Right renal pelvis (tissue), 4 donors: ENCODE measurements around the gene FBXW7. TPM values are rescaled to one million over a fixed set of nuclear protein-coding genes. Genes with fewer than 3 reads are reported as not detected.

Source experiments
- DNase-seq, 4 donors: peaks; one replicate each; pipeline ENCODE4 v3.0.0-alpha.2; 2013; ENCODE audit warnings: low read depth in 4 of 4, low spot score in 3 of 4, missing footprints in 1 of 4
- polyA plus RNA-seq, 4 donors: library from polyadenylated mRNA; unstranded; fragments of 120-200 nt; gene quantifications; one replicate each; pipeline ENCODE4 v1.2.1, GENCODE V29; 2013; ENCODE audit not compliant: insufficient read length in 4 of 4

The FBXW7 gene
- polyA plus RNA-seq, 4 donors = 22.7 to 33.9 (median 32.4) TPM

DNA sequence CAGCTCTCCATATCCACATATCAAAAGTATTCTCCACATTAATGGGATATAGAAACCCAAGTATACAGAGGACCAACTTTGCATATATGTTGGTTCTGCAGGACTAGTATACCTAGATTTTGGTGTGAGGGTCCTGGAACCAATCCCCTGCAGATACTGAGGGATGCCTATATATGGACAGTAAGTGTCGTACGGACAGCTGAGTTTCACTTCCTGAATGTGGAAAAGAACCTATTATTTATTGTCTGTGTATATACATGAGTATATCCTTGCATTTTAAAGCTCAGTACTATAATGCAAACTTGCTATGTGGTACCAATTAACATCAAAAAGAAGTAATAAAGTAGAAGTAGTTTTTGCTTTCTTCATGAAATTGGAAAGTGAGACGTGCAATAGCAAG is 101.9 kb downstream of the FBXW7 start:
- DNase-seq = no peak

DNA sequence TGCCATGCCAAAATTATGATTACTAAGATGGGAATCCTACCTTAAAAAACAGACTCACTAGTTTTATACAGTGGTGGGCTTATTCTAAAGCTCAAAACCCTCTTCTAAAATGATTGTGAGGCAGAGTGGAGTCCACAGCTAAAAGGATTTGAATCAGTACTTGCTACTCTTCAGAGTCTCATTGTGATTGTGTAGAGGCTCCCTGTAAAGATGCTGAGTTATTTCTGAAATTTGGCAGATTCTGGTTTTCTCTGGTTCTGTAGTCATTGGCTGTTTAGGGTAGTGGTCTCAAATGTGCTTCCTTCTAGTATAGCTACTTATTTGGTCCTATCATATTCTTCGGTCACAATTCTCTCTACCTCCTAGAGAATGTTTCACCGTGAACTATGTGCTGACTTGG is 104.1 kb downstream of the FBXW7 start:
- no peak for DNase-seq

DNA sequence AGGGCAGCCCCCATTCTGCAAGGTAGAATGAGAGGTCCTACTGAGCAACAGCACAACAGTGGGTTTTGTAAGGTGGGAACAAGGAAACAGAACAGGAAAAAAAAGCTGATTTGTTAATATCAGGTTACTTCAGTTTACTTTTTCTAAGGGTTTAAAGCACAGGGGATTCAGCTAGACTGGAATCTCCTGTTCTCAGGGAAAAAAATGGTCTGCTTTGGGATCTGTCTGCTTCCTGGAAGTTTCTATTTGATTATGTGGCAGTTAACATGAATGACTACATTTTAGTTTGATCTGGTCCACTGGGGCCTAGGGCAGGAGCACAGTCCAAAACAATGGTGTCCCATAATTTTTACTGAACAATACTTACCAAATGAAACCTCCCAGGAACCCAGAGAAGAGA is 104.6 kb downstream of the FBXW7 start:
- no peak for DNase-seq

DNA sequence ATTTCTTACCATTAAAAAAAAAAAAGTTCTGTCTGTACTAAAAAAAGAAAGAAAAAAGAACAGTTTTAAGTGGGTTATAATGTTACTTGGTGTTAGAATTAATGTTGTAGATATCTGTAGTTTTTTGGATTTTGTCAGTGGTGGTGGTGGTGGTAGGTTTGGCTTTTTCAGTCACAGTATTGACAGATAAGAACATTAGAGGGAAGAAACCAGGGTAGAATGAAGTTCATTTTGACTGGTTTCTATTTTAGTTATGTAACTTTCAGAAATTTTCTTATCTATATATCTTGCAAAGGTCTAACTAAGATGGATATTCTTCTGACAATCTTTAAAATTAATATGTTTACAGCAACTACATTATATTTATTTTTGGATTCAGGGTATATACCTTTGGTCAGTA is 105.4 kb downstream of the FBXW7 start:
- DNase-seq = no peak

DNA sequence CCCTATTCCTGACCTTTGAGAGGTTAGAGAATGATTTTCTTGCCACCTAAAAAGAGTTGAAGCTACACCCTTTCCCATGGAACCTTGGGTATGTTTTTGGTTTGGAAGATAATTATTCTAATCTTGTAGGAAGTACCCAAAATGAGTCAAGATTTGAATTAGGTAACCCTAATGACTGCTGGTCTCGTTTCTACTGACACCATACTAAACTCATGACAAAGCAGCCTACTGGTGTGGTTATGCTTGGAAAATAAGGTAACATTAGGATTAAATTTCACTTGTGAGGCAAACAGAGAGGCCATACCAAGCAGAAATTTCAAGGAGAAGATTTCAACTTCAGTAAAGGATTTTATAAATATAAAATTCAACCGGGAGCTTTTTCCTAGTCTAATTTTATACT is 107.9 kb downstream of the FBXW7 start:
- DNase-seq = no peak

DNA sequence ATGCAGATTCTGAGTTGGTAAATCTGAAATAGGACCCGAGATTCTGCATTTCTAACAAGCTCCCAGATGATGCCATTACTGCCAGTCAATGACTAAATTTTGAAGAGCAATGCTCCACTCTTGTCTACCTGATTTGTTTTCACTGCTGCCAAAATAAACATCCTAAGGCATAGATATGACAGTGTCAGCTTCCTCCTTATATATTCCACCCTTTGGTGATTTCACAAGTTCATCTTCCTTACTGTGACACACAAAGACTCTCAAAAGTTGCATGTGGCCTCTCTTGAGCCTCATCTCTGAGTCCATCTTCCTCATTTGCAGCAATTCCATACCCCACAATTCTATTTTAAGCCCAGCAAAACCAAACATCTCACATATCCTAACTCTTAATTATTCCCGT is 110.9 kb downstream of the FBXW7 start:
- no peak for DNase-seq

DNA sequence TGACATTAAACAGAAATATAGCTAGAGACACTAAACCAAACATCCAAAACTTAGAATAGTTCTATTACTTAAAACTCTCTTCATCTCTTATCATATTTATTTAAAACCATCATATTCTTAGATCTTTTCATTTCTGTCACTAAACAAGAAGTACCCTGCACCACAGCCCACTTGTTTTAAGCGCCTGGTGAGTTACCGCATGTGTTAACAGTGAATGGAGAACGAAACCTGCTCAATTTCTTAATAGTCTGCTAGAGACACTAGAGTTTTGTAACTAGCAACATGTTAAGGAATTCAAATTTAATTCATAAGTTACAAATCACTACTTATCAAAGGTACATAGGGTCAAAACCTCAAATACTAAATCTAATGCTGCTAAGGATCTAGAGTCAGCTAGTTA is 111.5 kb downstream of the FBXW7 start:
- DNase-seq = no peak

DNA sequence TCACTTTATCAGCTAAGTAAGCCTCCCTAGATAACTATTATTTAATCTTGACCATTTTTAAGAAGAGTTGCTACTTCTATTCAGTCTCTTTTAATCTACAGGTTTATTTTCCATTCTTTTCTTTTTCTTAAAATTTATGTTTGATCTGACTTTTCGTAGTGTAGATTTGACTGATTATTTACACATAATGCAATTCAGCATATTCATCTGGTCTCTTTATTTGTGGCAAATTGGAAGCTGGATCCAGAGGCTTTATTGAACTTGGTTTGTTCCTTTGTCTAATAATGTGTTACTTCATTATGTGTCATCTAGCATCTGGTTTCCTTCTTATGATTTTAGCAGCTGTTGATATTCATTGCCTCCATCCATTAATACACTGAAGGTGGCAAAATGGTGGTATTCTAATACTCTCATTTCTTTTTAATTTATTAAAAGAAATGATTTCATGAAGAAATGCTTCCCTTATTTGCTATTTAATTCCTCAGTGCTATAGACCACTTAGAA is 113.0 kb downstream of the FBXW7 start:
- no peak for DNase-seq

DNA sequence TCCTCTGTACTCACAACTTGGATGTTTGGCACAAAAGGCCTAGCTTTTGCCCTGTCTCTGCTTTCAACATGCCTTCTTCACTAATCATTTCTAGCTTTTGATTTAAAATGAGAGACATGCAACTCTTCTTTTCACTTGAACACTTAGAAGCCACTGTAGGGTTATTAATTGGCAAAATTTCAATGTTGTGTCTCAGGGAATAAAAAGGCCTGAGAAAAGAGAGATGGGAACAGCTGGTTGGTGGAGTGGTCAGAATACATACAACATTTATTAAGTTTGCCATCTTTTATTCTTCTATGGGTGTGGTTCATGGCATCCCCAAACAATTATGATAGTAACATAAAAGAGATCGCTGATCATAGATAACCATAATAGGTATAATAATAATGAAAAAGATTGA is 114.3 kb downstream of the FBXW7 start:
- no peak for DNase-seq

DNA sequence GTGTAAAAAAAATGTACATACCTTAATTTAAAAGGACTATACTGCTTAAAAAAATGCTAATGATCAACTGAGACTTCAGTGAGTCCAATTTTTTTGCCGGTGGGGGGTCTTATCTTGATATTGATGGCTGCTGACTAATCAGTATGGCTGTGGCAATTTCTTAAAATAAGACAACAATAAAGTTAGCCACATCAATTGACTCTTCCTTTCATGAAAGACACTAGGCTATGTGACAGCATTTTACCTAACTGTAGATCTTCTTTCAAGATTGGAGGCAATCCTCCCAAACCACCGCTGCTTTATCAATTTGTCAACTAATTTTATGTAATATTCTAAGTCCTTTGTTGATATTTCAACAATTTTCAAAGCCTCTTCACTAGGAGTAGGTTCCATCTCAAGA is 116.1 kb downstream of the FBXW7 start:
- no peak for DNase-seq

DNA sequence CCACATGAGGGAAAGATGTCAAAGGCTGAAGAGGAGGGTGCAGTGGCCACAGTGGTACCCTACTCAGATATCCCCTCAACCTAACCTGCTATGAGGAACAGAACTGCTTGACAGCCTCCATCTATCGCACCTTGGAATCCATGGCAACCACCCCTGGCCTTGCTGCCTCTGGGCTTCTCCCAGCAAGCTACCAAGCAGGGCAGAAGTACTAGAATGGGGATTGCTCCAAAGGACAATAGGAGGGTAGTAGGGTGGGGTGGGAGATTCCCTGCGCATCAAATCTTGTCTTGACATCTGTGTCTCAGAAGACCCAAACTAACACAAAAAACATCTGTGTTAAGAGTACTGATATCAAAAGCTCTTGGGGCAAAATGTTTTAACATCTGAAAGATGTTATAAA is 118.2 kb downstream of the FBXW7 start:
- DNase-seq = no peak

DNA sequence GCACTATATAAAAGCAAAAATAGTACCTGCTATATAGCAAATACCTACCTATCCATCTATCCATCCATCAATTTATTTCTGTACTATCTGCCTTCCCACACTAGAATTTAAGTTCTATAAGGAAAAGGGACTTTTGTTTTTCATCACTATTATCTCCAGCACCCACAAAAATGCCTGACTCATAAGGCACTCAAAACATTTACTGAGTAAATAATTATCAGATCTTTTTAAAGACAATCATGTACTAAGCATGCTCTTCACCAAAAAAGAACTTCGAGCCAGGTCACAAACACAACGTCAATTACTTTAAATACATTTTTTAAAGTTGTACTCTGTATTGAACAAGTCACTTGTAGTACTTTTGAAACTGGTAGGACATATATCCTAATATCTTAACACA is 119.9 kb downstream of the FBXW7 start:
- DNase-seq = no peak

DNA sequence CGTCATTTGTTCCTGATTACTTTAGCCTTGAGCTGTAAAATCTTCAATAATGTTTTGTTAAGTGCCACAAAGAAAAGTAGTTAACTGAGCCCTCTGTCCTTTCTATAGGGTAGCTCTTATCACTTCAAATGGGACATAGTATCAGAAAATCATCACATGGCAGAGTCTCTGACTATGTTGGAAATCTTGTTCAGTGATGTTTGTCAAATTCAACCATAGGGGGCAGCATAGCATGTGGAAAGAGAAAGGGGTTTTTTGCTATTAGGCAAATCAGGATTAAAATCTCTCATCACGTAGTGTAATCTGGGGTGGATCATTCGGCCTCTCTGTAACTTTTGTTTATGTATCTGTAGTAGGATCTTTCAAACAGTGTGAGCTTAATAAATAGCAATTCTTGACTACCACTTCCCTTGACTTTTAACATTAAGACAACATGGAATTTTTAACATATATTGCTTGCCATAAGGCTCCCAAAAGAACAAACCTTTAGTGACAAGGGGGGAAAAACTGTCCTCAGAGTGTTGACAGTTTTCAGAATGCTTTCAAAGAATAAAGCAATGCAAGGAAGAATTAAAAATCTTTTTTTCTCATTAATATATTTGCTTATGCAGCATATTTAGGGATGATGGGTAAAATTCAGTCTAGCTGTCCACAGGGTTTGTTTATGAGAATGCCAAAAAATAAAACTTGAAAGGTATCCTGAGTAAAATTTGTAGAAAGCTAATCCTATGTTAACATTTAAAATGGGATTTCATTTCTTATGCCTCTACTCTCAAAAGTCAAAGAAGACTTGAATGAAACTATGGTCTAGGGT is 127.2 kb downstream of the FBXW7 start:
- no peak for DNase-seq

DNA sequence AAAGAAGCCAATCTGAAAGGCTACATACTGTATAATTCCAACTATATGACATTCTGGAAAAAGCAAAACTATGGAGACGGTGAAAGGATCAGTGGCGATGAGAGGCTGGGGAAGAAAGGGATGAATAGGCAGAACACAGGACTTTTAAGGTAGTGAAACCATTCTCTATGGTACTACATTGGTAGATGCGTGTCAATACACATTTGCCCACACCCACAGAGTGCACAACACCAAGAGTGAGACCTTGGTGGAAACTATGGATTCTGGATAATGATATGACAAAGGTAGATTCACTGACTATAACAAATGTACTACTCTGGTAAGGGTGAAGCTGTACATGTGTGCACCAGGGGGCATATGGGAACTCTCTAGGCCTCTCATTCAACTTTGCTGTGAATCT is 134.5 kb downstream of the FBXW7 start:
- no peak for DNase-seq

DNA sequence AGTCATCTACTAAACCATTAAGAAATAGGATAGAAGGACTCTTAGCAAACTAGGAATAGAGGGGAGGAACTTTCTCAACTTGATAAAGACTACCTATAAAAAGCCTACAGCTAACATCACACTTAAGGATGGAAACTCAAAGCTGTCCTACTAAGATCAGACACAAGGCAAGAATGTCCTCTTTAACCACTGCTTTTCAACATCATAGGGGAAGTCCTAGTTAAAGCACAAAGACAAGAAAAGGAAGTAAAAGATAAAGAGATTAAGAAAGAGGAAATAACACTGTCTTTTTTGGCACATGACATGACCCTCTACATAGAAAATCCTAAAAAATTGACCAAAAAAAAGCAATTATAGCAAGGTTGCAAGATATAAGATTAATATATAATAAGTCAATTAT is 136.6 kb downstream of the FBXW7 start:
- no peak for DNase-seq

DNA sequence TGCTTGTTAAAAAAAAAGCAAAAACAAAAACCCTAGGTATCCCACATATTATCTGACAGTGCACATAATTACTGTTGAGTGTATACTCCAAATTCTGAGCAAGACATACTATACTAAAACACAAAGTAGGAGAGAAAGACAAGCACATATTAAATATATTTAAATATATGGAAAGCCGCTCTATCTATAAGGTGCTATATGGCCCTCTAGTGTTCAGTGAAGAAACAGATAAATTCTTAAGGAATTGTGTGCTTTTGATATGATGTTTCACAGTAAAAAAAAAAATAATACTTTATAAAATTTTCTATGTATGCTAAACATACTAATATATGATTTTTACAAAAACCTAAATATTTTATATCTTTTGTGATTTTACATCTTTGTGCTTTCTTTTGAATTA is 137.8 kb downstream of the FBXW7 start:
- DNase-seq = peak in 1 of 4 donors; percentile 8

DNA sequence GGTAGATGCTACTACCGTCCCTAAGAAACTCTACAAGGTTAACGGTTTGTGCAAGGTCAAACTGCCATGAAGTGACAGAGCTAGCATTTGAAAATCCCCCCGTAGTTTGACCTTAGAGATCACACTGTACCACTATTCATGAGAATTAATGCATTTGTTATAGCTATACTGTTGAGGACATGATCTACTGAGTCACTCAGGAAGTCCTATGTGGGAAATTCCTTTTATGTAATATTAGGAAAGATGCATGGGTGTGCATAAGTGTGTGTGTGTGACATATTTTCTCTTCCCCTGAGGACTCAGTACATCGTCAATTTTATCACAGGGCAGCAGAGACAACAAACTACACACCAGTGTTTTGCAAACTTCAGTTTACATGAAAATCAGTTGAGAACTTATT is 141.1 kb downstream of the FBXW7 start:
- DNase-seq = no peak

DNA sequence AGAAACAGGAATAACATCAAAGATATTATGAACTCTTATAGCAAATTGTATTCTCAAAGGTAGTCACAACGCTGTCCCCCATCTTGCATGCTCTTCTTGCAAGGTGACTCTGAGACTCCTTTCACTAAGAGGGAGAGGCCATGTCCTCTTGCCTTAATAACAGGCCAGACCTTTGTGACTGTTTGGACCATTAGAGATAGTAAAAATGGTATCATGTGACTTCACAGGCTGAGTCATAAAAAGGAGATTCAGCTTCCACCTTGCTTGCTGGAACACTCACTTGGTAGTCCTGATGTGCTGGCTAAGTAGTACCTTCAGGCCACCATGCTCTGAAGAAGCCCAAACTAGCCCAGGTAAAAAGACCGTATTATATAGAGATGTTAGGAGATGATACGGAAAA is 143.8 kb downstream of the FBXW7 start:
- no peak for DNase-seq

DNA sequence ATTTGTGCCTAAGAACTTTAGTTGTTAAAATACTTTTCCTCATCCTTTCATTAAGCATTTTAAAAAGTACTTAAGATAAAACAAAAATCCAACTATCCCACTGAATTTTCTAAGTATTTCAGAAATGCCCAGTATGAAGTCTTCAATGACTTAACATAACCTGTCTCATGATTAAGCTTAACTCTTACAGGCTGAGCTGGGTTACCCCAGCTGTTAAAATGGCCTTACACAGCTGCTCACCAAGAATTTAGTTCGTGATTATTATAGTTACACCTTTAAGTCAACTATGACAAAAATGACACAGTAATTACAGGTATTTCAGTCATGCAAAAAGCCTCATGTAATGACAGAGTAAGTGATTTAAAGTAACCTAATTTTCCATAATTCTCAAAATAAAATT is 145.7 kb downstream of the FBXW7 start:
- DNase-seq = no peak

DNA sequence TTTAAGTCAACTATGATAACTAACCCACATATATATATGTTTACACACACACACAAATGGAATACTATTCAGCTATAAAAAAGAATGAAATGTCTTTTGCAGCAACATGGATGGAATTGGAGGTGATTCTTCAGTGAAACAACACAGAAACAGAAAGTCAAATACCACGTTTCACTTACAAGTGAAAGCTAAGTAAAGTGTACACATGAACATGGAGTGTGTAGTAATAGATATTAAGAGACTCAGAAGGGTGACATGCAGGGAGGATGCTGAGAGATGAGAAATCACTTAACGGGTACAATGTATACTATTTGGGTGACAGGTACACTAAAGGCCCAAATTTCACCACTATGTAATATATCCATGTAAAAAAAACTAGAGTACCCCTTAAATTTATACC is 146.5 kb downstream of the FBXW7 start:
- no peak for DNase-seq

DNA sequence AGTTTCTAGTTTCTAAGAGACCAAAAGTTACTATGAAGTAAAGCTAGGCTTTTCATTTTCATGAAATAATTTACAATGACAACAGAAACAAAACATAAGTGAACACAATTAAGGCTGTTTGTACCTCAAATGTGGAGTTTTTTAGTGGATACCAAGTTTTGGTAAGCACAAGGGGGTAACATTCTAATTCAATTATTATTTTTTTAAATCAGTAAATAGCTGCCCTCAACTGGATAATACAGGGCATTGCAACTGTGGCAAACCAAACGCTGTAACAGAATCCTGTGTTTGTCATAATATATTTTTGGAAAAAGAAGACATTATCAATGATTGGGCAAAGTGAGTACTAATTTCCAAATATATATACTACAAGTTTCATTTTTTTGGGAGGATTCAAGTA is 150.3 kb downstream of the FBXW7 start:
- no peak for DNase-seq

DNA sequence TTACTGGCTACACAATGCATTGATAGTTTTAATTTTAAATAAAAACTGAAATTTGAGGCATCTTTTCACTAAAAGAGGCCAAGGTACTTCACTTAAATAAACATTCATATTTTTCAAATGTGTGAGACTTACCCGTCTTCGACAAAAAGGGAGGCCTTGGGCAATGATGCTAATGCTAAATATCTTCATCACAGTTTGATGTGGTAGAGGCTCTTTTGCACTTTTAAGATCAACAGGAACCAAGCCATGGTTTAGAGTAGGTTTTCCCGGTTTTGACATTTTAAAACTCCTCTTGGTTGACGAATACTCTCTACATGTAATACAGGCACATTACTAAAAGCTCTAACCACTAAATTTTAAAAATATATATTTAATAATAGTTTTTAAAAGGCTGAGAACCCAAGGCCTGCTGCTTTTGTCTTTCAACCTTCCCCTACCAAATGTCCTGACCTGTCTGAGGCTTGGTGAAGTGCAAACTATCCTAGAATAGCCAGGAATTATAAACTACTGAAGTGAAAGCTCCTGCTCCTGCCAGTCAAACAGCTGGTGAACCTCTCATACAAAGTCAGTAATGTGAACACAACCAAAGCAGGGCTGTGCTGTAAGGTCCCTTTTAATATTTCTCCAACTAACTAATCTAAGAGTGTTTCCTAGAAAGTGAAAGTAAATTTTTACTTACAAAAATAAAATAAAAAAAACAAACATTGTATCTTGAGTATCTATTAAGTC is 153.7 kb downstream of the FBXW7 start:
- DNase-seq = no peak
